ENCODE results near the gene STON2.

- TF ChIP-seq, protein P1, sequence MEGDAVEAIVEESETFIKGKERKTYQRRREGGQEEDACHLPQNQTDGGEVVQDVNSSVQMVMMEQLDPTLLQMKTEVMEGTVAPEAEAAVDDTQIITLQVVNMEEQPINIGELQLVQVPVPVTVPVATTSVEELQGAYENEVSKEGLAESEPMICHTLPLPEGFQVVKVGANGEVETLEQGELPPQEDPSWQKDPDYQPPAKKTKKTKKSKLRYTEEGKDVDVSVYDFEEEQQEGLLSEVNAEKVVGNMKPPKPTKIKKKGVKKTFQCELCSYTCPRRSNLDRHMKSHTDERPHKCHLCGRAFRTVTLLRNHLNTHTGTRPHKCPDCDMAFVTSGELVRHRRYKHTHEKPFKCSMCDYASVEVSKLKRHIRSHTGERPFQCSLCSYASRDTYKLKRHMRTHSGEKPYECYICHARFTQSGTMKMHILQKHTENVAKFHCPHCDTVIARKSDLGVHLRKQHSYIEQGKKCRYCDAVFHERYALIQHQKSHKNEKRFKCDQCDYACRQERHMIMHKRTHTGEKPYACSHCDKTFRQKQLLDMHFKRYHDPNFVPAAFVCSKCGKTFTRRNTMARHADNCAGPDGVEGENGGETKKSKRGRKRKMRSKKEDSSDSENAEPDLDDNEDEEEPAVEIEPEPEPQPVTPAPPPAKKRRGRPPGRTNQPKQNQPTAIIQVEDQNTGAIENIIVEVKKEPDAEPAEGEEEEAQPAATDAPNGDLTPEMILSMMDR (IDR thresholded peaks at IDR 0.05), result no peak
- TF ChIP-seq POLR2A (IDR thresholded peaks at IDR 0.05) (no peak), EP300 (IDR thresholded peaks at IDR 0.05) (no peak)
These were observed 178.0 kb downstream of the STON2 start for GRCh38 chr14:81222126-81222525.

Measured in ovary (tissue), 3 donors.